ENCODE results near the gene CHRM4.
"Not testable (repeated sequence)": the region's sequence is repeated elsewhere in the genome, so short reads cannot be mapped to it uniquely, and the experiment has no call there.

Gene CHRM4

GRCh38 chr11:46381819-46382645, 9.5 kb downstream of the CHRM4 start:
- no peak for DNase-seq (ENCODE audit: low spot score)

DNA sequence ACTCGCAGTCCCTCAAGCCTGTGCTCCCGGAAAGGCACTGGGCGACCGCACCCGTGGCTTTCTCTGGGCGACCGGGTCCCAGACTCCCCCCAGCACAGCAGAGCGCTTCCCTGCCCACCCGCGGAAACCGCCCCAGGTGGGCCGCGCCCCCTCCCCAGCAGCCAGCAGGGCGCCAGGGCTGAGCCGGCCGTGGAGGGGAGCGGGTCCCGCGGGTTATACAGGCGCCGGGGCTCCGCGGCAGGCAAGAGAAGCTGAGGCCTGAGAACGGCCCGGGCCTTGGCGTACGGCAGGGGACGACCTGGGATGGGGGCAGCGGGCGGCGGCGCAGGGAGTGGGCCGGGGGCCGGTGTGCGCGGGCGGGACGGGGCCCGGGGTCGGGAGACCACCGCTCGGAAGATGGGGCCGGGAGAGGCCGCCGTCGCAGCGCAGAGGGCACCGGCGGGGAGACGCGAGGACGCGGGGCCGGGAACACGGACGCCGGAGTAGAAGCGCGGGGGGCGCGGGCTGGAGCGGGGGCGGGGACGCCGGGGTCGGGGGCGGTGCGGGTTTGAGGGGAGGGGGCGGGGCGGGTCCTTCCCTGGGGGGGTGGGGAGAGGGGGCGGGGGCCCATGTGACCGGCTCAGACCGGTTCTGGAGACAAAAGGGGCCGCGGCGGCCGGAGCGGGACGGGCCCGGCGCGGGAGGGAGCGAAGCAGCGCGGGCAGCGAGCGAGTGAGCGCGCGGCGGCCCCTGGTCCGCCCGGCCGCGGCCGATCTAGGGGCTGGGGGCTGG, 10.3 kb downstream of the CHRM4 start, which contains the start of gene MDK:
MDK (plus strand) TSS at position 622 of the 771 bp plus-strand sequence. CDS start 389 bp downstream, outside the sequence.
- no peak for DNase-seq (ENCODE audit: low spot score)

DNA sequence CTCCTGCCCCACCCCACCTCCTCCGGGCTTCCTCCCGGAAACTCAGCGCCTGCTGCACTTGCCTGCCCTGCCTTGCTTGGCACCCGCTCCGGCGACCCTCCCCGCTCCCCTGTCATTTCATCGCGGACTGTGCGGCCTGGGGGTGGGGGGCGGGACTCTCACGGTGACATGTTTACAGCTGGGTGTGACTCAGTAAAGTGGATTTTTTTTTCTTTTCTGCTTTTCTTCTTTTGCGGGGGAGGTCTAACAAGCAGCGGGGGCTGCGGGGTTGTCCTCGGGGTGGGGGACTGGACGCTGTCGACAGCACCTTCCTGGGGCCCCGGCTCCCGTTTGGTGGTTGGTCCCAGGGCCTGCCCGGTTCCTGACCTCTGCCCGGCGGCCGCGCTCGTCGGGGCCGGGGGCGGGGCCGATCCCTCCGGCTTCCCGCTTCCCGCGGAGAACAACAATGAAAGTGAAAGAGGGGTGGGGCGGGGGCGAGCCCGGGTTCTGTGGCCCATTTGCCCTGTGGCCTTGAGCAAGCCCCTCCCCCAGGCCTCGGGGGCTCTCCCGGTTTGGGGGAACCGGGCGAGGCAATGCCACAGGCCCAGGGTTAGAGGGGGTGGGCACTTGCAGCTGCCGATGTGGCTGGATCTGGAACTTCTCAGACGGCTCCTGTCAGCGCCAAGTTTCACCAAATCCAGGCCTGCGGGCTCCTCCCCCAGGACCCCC, 11.1 kb downstream of the CHRM4 start:
- peak; percentile 61 for DNase-seq (ENCODE audit: low spot score)

- not testable (repeated sequence) for DNase-seq (ENCODE audit: low spot score)
Observed at GRCh38 chr11:46379482-46380293, 11.9 kb downstream of the CHRM4 start.

DNA sequence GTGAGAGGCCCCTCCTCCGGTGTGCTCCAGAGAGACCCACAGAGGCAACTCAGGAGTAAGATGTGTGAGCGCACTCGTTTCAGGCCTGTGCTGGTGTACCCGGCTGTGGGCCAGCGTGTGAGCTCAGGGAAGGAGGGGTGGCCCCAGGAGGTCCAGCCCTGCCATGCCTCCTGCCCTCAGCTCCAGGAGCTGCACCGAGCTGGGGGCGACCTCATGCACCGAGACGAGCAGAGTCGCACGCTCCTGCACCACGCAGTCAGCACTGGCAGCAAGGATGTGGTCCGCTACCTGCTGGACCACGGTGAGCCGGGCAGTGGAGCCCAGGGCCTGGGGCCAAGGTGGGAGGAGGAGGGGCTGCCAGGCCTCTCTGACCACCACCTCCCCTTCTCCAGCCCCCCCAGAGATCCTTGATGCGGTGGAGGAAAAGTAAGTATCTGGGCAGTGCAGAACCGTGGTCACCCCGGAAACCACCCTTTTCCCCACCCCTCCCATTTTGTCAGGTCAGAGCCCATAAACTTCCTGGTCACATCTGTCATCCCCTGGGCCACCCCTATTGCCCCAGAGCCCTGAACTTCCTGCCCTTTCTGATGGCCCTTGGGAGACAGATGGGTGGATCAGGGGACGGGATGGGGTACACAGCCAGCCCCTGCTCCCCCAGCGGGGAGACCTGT, 12.6 kb downstream of the CHRM4 start:
- no peak for DNase-seq (ENCODE audit: low spot score)

GRCh38 chr11:46378296-46378695, 13.3 kb downstream of the CHRM4 start:
- DNase-seq (ENCODE audit: low spot score): no peak

- DNase-seq (ENCODE audit: low spot score): no peak
Observed at GRCh38 chr11:46377831-46378230, 13.7 kb downstream of the CHRM4 start.

DNA sequence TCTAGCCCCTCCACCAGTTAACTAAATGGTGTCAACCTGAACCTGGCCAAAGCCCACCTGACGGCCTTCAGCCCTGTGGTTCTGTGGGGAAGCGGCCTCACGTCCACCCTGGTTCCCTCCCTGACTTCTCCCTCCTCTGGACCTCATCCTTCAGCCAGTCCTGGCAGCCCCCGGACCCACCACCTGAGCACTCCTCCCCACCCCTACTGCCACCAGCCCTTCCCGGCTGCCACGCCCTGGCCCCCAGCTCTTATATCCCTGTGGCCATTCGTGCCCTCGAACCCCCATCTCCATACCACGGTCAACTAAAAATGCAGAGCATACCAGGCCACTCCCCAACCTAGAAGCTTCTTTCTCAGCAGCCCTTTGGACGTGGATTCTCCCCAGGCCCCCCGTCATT, 14.3 kb downstream of the CHRM4 start:
- DNase-seq (ENCODE audit: low spot score): no peak

GRCh38 chr11:46376258-46377050, 15.1 kb downstream of the CHRM4 start:
- DNase-seq (ENCODE audit: low spot score): no peak

- no peak for DNase-seq (ENCODE audit: low spot score)
Observed at GRCh38 chr11:46375392-46376101, 16.0 kb downstream of the CHRM4 start.

- no peak for DNase-seq (ENCODE audit: low spot score)
Observed at GRCh38 chr11:46374815-46375214, 16.8 kb downstream of the CHRM4 start.

GRCh38 chr11:46373787-46374740, 17.5 kb downstream of the CHRM4 start:
- DNase-seq (ENCODE audit: low spot score): no peak

GRCh38 chr11:46372501-46372900, 19.1 kb downstream of the CHRM4 start:
- not testable (repeated sequence) for DNase-seq (ENCODE audit: low spot score)

GRCh38 chr11:46372086-46372485, 19.5 kb downstream of the CHRM4 start:
- no peak for DNase-seq (ENCODE audit: low spot score)

DNA sequence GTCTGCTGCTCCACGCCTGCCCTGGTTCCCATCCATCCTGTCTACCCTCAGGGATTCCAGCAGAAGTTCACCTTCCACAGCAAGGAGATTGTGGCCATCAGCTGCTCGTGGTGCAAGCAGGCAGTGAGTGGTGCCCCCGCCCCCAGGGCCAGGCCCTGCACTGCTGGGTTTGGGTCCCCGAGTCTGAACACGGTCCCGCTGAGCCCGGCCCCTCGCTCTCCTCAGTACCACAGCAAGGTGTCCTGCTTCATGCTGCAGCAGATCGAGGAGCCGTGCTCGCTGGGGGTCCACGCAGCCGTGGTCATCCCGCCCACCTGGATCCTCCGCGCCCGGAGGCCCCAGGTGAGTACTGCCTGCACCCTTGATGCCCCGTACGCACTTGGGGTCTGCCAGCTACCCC, 20.3 kb downstream of the CHRM4 start:
- not testable (repeated sequence) for DNase-seq (ENCODE audit: low spot score)

DNA sequence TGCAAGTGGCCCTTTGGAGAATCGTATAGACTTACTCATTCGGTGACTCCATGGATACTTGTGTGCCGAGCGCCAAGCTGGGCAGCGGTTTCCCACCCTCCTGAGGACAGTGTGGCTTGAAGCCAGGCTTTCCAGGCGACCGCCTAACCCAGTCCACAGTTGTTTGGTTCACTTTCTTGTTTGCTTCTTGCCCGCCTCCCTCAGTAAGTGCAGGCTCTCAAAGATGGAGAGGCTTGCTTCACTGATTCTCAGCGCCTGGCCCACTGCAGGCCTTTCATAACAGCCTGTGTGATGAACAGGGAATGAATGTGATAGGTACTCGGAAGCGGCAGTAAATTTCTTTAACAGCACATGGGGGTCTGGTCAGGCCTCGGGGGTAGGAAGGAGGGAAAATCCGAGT, 21.3 kb downstream of the CHRM4 start:
- no peak for DNase-seq (ENCODE audit: low spot score)

DNA sequence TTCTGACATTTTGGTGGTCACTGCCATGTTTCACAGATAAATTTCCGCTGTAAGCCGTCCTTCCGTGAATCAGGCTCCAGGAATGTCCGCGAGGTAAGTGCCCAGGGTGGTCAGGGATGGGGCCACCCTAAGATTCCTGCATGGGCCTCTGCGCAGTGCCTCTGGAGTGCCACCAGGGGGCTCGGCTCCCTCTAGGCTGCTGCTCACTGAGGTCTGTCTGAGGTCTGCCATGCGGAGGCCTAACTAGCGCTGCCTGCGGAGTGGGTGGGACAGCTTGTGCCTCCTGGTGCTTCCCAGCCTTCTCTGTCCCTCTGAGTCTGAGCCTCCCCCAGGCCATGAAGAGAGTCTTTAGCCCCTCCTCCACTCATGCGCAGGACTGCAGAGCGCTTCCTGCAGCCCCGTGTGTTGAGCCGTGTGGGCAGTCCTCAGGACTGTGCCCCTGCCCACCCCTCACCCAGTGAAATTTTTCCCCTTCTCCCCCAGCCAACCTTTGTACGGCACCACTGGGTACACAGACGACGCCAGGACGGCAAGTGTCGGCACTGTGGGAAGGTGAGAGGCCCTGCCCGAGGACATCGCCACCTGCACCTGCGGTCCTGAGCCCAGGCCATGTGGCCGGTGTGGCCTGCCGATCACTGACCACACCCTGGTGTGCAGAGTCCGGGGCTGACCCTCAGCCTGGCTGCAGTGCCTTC, 22.0 kb downstream of the CHRM4 start:
- peak; percentile 85 for DNase-seq (ENCODE audit: low spot score)

DNA sequence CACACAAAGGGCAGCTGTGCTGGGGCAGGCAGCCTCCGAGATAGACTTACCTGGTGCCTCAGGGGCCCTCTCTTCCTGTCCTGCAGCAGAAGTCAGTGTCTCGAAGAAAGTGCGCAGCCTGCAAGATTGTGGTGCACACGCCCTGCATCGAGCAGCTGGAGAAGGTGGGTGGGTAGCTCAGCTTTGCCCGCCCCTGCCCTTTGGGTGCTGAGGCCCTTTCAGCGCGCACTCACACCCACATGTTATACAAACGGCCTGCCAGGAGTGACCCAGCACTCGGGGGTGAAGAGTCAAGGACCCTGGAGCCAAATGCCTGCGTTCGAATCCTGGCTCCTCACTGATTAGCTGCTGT, 23.7 kb downstream of the CHRM4 start:
- DNase-seq (ENCODE audit: low spot score): no peak

All from AG08395 (cell line).